GM12872 (cell line): ENCODE measurements around the gene PDE1A.

Experiments
- CTCF ChIP-seq: IDR thresholded peaks from 3 replicates; pipeline ENCODE4 v1.5.1; 2011; ENCODE audit warnings: low read depth, mild to moderate bottlenecking, low read length, moderate library complexity; ENCODE audit not compliant: insufficient read depth

The PDE1A gene

GRCh38 chr2:182359027-182359989 is 67.5 kb downstream of the PDE1A start:
- no peak for TF ChIP-seq CTCF

GRCh38 chr2:182358601-182359000 is 68.2 kb downstream of the PDE1A start:
- TF ChIP-seq CTCF: no peak

GRCh38 chr2:182355815-182356214 is 71.0 kb downstream of the PDE1A start:
- TF ChIP-seq CTCF: no peak

GRCh38 chr2:182351427-182351826 is 75.4 kb downstream of the PDE1A start:
- no peak for TF ChIP-seq CTCF

GRCh38 chr2:182349268-182349667 is 77.6 kb downstream of the PDE1A start:
- no peak for TF ChIP-seq CTCF

GRCh38 chr2:182345384-182345783 is 81.5 kb downstream of the PDE1A start:
- TF ChIP-seq CTCF: no peak

- TF ChIP-seq CTCF: no peak
Measured at GRCh38 chr2:182330451-182331305, 96.2 kb downstream of the PDE1A start.
